NCI-H524 treated with DMSO at 0.1 percent for 48 hours (cell line): ENCODE measurements around the gene SUSD6.

Experiments used
- DNase-seq: peaks from one replicate; lab custom pipeline; 2025; lab: John Stamatoyannopoulos, UW

SUSD6 gene

DNA sequence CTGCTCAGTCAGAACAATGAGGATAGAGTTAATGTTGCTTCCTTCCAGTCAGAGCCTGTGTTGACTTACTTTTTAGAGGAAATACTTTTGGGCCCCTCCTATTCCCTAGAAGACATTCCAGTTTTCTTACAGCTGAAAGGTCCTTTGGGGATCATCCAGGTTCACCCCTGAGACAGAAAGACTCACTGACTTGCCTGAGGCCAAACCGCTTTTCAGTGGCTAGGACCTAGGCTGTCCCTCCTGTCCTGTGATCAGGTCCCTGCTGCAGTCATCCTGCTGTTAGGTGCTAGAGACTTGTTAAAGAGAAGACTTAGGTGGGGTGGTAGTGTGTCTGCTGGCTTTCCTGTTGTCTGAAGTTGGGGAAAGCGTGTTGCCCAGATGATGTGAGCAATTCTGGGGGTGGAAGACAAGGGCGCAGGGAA is 39.6 kb downstream of the SUSD6 start:
- no peak for DNase-seq

DNA sequence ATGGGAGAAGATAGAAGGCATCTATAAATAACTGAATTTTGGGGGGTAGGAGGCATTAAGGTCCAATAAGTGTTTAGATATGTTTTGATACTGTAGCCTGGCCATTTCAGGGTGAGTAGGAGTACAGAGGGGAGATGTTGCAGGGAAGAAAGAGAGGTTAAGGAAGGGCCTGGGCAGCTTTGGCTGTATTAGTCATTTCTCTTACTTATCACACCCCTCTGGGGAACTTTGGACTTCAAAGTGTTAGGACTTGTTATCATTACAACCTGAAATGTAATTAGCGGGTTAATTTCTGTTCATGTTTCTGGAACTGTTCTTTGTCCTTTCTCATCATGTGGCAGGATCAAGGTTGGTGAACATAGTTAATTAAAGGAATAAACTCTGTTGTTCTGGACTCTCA is 40.3 kb downstream of the SUSD6 start:
- DNase-seq: no peak

DNA sequence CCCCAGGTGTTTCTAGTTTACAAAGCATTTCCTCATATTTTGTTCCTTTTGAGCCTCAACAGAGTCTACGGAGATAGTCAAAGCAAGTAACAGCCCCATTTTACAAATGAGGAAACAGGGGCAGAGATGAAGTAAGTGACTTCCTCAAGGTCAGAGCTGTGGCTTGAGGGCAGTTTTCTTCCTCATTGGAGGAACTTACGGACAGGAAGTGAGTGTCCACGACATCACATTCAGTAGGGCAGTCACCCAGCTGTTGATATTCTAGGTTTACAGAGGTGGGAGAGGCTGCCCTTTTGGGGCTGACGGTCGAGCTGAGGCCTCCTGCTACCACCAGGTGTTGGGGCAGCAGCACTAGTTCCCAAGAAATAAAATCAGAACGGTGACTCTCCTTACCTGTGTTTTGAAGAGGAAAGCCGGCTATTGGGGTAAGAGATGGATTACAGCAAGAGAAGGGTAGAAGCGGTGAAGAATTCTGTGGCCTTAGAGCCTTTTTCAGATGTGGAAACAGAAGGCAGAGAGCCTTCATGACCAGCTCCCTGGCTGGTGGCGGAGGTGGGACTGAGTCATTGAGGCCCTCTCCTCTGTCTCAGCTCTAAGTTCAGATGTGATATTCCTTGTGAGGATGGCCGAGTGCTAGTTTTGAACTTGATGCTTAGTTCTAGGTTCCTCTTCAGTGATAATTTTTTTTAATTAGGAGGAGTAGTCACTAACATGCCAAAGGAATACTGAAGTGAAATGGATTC is 41.7 kb downstream of the SUSD6 start:
- no peak for DNase-seq

DNA sequence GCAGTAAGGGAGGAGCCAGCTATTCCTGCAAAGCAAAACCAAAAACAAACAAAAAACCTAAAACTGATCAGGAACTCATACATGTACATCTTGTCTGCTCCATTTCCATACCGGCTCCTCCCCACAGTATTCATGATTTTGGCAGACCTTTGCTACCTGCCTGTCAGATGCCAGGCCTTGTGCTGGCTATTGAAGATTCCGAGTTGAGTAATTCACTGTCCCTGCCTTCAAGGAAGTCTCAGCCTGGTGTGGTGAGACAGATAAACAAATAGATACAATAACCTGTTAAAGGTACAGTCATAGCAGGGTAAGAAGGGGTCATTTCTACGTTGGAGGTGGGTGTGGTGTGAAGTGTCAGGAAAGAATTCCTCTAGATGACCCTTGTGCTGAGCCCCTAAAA is 42.7 kb downstream of the SUSD6 start:
- no peak for DNase-seq

DNA sequence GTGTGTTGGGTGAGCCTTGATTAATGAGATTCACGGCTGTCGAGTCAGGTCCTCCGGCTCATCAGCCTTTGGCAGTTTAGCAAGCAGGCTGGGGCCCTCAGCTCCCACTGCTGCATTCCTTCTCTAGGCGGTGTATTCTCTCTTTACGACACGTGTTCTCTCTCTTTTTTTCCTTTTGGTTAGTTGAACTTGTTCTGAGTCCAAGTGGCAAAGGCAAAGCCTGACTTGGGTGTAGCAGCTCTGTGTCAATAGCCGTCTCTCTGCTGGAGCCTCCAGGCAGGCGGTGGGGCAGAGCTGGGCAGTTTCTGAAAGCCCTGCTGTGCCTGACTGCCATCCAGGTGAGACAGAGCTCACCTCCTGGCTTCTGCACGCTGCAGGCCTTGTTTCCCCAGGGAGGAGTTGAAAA is 46.6 kb downstream of the SUSD6 start:
- no peak for DNase-seq

DNA sequence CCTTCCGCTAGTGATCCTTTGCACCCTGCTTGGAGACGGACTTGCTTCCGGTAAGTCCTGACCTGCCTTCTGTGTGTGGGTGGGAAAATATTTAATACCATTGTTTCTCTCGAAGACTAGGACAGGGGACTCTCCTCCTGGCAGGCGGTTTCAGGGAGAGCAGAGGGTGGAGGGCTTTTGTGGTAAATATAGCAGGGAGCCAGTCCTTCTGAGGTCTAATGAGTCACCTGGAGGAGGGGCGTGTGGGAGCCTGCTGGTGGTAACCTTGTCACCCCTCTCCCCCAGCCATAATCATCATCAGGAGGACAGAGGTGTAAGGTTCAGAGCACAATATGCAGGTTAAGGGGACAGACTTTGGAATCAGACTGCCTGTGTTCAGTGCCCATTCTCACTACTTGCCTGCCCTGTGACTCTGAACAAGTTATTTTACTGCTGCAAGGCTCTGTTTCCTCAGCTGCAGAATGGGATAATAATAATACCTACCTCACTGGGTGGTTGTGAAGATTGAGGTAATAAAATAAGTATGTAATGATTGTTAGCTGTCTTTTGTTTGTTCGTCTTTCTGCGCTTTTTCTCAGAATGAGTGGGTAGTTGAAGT is 47.4 kb downstream of the SUSD6 start:
- DNase-seq: no peak

DNA sequence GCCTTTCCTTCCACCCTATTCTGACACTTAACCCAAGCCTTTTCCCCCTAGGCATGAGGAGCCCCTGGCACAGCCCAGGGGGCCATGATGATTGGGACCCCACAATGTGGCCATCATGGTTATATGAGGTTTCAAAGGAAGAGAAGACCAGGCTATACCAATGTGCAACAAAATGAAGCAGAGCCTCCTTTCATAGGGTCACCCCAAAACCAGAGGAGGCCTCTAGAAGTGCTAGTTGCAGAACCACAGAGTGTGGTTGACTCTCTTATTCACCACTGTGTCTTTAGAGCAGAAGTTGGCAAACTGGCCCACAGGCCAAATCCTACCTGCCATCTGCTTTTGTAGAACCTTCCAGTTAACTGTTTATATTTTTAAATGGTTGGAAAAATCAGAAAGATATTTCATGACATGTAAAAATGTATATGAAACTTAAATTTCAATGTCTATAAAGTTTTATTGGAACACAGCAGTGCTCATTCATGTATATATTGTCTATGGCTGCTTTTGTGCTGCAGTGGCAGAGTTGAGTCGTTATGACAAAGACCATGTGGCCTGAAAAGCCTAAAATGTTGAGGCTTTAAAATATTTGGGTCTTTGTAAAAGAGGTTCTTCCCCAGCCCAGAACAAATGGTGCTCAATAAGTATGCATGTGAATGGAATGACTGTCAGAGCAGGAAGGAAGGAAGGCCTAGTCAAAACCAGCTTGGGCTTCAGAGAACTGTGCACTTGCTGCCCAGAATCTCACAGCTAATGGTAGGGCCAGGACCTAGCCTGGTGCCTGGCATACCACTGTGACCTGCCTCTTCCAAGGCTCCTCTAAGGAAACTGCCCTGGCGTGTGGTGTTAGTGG is 49.2 kb downstream of the SUSD6 start:
- DNase-seq: no peak

DNA sequence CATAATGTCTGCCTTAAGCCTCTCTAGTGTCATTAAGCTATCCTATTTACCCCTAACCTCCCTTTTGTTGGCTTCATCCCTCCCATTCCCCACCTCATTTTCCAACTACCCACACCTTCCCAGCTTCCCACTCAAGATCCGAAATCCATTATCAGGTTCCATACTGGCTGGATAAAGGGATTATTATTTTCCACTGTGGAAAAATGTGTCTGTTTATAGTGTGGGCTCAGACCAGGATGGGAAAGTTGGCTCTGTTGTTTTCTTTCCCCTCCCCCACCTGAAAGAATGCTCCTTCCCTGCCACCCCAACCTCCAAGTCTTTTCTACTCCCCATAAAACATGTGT is 49.8 kb downstream of the SUSD6 start:
- no peak for DNase-seq

DNA sequence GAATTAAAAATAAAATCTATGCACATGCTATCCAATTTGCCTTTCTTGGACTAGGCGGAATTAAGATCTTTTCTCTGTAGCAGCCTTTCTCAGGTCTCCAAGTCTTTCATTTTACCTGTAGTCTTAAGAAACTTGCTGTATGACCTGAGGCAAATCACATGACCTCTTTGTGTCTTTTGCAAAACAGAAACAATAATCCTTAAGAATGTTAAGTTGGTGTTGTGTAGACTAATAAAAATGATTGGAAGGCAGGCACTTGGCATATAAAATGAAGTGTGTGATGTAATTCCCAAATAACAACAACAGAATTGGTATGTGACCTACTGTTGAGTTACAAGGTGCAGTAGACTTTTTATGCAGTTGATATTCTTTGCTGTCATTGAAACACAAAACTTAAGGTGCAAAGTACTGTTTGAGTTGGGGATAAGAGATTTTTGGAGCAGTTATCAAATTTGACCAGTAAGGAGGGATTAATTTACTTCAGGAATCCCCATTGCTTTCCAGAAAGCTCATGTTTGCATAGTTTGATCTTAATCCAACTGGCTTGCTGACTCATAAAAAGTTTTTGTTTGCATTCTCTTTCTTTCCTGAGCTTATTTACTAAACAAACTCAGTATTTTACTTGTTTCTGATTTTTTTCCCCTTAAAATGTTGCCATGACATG is 51.4 kb downstream of the SUSD6 start:
- no peak for DNase-seq

DNA sequence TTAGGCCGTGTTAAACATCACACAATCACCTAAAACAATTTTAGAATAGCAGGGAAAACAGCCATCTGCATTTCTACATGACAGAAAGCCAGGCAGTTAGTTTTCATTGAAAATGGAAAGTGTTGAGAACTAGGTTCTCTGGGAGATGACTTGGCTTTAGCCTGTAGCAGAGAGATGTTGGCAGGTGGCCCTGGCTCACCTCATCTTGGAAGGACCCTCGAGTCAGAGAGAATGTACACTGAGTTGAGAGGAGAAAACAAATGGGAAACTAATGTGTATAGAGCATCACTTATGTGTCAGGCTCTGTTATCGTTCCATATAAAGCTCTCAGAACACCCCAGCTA is 51.9 kb downstream of the SUSD6 start:
- no peak for DNase-seq

DNA sequence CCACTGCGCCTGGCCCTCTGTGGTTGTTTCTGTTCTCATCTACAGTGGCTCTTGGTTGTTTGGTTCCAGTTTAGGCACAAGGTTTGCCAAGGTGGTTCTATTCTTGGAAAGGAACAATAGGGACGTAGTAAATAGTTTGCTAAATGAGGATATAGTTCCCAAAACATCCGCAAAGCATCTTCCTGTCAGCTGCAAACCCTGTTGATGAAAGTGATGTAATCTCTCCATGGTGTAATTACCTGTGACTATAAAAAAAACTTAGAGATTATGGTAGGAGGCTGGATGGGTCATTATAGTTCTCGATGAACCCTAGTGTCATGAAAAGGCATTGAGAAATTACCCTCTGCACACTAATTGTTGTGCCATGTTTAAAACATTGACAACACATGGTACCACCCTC is 52.9 kb downstream of the SUSD6 start:
- no peak for DNase-seq

DNA sequence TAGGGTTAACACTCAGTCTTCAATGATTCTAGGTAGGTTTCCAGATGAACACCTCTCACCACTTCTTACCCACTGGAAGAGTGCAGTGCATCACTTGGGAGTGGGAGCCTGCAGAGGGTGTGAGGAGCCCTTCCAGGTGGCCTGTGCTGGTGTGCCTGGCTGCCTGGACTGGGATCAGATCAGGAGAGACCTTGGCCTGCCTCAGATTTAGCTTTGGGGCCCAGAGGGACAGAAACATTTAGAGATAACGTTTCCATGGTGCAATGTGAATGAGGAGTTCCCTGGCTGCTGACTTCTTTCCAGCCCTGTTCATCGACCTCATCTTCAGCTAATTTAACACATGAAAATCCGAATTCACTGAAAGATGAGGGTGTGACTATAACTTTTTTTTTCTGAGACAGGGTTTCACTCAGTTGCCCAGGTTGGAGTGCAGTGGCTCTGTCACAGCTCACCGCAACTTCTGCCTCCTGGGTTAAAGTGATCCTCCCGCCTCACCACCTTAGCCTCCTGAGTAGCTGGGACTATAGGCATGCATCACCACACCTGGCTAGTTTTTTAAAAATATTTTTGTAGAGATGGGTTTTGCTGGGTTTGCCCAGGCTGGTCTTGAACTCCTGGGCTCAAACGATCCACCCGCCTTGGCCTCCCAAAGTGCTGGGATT is 53.6 kb downstream of the SUSD6 start:
- DNase-seq: no peak

DNA sequence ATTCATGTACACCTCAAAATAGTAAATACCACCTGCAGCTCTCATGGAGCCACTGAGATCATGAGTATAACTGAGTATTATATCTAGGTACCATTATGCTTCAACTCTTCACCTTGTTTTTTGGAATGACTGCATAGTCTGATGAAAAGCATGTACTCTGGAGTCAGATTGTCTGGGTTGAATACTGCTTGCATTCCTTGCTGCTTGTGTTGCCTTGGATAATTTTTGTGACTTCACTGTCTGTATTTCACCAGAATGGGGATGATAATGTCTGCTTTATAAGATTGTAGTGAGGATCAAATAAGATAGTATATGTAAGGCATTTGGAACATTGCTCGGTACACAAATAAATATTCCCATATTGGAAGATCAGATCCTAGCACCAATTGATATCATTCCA is 54.2 kb downstream of the SUSD6 start:
- no peak for DNase-seq

DNA sequence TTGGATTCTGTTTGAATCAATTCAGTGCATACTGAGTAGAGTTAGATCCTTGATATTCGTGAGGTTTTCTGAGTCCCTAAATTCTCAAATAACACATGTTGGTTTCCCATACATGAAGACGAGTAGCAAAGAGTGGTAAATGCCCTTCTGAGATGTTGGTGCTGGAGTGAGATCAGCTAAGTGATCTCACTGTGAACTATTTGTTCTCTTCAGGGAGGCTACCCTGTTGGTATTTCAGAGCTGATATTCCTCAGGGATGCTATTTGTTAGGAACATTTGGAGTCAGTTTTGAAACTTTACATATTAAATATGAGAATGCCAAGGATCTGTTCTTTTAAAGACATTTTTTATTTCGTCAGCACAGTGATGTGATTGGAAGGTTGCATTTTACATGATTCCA is 54.7 kb downstream of the SUSD6 start:
- no peak for DNase-seq

DNA sequence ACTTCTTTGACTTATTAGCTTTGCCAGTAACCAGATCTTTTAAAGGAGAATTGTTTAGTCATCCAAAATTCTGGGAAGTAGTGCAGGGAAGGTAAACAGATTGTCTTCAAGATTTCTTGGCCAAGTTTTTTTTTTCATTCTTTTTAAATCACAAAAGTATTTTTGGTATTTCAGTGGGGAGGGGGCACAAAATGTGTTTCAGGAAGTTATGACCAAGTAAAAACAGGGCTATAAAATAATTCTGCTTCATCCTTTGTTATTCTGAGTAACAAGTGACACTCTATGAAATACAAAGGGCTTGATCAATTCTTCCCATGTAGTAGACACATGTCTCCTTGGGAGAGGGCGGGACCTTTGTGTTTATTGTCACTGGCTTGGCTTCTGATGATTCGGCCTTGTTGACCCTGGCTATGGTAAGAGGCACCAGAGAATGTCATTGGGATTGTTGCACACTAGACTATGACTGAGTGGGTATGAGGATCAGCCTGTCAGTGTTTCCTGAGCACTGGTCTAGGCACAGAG is 55.4 kb downstream of the SUSD6 start:
- DNase-seq: no peak

DNA sequence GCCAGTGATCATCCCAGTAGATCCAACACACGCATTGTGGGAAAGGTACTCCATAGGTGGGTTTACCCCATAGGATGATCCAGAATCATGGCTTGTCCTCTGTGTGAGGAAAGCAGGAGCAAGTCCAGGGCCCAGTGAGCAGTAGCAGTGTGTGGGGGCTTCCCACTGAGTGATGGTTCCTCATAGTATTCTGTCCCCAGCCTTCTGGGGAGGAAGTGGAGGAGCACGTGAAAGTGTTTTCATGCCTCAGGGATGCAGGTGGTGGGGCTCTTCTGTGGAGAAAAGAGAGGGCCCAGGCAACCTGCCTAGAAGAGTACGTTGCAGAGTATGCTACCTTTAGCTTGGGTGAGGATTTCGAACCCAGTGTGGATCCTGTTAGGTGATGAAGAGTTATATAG is 56.5 kb downstream of the SUSD6 start:
- no peak for DNase-seq

DNA sequence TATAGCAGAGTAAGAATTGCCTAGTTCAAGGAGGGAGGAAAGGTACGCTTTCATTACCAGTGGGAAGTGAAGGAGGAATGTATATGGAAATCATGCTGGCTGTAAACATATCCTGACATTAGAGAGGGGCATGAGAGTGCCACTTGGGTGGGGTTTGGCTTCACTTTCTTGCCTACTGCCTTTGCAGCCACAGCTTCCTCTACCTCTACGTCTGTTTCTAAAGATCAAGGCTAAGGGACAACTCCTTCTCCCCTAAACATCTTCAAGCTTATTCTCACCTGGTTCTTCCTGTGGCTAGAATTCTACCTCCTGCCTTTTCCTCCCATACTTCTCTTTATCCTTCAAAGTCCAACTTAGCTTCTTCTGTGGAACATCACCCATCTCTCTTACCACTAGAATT is 58.0 kb downstream of the SUSD6 start:
- no peak for DNase-seq

DNA sequence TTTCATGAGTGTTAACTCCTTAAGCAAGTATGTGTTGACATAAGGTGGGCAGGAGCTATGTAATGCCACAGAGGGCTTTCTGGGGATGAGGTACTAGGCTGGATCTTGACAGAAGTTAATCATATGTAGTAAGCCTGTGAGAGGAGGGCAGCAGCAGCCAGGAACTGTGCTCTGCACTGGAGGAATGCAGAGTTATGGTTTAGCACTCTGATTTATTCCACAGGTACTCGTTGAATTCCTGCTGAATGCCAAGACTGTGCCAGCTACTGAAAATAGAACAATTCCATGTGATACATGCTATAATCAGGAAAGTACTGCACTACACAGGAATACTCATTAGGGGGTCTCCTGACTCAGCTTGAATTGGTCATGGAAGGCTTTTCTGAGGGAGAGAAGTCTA is 58.7 kb downstream of the SUSD6 start:
- DNase-seq: peak; percentile 26

DNA sequence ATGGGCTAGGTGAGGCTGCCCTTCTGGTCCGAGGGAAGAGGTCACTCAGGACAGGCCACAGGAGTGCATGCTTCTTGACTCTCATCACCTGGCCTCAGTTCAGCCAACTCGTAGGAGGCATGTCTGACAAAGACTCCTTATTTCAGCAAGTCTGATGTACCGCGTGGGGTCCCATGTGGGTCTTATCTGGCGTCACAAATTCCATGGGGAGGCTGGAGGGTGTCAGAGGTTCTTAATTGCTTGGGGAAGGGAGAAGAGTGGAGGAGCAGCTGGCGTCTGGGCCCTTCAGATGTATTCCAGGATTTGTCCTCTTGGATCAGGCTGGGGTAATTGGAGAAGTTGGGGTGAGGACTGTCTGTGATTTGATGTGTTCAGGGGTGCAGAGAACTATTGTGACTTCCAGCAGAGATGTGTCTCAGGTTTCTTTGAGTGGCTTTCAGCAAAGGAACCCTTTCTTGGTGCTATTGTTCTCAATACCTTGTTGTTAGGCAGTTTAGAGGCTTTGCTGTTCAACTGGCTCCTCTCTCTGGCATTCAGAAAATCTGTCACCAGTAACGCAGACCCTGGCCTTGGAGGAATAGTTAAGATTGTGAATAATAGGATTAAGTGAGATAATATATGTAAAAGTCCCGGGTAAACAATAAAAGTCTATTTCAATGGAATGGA is 60.1 kb downstream of the SUSD6 start:
- peak; percentile 99 for DNase-seq

DNA sequence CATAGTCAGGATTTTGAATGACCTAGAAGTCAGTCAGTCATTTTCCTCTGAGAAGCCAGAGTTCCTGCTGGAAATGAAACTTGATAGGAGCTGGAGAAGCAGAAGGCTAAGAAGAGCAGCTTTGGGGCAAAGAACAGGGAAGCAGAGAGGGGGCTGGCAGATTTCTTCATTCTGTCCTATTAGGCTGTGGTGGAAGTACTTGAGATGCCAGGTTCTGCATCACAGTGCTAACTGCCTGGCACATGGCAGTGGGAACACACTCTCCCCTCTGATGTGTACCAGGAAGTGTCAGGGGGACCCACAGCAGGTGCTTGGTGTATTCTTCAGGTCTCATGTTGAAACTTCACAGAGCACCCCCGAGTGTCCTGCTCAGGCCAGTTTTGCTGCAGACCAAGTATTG is 61.0 kb downstream of the SUSD6 start:
- DNase-seq: peak; percentile 94

DNA sequence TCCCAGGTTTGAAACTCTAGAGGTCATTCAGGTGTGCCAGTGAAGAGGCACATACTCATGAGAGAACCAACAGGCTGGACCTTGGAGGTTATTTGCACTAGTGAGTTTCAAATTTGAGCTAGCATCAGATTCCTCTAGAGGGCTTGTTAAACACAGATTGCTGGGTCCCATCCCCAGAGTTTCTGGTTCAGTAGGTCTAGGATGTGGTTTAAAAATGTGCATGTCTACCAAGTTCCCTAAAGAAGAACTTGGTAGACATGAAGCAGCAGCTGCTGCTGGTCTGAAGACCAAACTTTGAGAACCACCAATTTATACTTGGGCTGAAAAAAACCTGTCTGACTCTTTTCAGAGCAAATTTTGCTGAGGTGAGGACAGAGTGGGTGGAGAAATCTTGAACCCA is 61.7 kb downstream of the SUSD6 start:
- DNase-seq: no peak
